Astrocyte of the spinal cord (primary cell): ENCODE measurements around the gene FSTL5.

Experiments
- DNase-seq: peaks from one replicate; pipeline ENCODE4 v3.0.0; 2011; ENCODE audit warnings: low read depth, low spot score
- H3K4me3 ChIP-seq: 2 replicates; pipeline ENCODE4 v1.5.1; 2011; ENCODE audit warnings: low read depth, mild to moderate bottlenecking, low read length, moderate library complexity
- CTCF ChIP-seq: IDR thresholded peaks from 2 replicates; pipeline ENCODE4 v1.5.1; 2012; ENCODE audit warnings: low read depth, mild to moderate bottlenecking, low read length, inconsistent platforms
- in situ Hi-C: cut with HindIII; loops from 2 replicates; pipeline ENCODE4 v1.10.0; 2017; ENCODE audit warnings: low sequenced_read_pairs

FSTL5 gene

GRCh38 chr4:161345741-161346140 lies 818.1 kb downstream of the FSTL5 start:
- no peak for DNase-seq
- H3K4me3 ChIP-seq, result no peak overlapping the region
- no peak for TF ChIP-seq CTCF
- in situ Hi-C loops, result no loop called here

DNA sequence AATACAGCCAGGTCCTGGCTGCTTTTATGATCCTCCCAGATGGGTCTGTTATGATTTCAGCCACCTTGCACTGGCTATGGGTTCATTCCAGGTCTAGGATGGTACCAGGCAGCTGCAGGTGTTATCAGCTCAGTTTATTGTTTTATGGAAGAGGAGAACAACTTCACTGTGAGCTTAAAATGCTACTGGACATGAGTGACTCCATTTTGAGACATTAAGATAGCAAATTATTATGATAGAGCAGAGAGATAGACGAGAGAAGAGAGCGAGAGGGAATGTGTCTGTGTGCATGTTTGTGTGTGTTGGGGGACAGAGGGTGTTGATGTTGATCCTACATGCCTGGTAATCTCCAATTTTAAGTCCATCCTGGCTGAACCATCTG lies 820.2 kb downstream of the FSTL5 start:
- in situ Hi-C loops, result no loop called here
- H3K4me3 ChIP-seq, result no peak overlapping the region
- TF ChIP-seq CTCF, result no peak
- no peak for DNase-seq

DNA sequence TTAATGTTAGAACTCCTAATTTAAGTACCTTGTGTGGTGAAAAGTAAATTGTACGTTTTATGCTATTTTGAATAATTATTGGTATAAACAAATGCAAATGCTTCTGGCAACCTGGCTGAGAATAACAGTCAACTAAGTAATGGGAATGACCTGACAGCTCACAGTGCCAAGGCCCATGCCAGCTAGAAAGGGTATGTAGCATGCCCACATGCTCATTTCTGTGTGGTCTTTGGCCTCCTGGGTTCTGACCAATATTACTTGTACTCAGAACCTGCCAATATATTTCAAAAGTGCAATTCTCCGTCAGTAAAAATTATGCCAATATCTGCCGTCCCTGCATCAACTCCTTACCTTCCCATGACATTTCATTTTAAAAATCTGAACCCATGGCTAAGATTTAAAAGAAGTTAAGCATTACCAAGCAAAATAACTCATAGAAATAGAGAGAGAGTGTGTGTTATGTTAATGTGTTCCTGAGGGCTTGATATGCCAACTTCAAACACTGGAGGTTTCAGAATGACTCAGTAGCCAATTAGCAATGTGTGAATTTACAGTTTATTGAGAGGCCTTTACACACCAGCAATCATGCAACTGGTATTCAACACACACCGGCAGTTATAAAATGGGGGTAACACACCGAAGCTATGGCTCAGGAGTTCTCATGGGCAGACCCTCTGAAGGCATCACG lies 820.8 kb downstream of the FSTL5 start:
- no peak for TF ChIP-seq CTCF
- DNase-seq, result no peak
- in situ Hi-C loops, result no loop called here
- H3K4me3 ChIP-seq, result no peak overlapping the region

- no peak for TF ChIP-seq CTCF
- in situ Hi-C loops, result no loop called here
- H3K4me3 ChIP-seq, result no peak overlapping the region
- no peak for DNase-seq
These were observed 827.2 kb downstream of the FSTL5 start for GRCh38 chr4:161336621-161337020.

DNA sequence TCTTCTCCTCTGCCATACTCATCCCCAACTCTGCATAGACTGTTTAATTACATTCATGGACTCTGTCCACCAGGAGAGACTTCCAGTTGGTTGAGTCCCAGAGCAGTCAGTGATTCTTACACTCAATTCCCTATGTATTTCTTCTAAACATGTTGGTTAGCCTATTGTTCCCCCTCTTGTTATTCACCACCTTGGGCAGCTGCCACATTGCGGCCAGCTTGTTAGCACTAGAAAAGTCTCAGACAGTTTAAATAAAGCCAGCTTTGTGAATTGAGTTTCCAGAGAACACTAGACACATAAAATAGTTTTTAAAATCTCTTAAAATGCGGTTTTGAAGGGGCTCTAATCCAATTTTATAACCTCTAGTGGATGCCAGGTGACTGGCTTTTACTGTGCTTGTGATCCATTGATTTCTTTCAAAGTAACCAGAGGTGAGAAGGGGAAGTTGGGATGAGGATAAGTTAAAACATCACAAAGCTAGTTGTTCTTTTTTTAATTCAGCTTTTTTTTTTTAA lies 827.7 kb downstream of the FSTL5 start:
- DNase-seq, result peak; percentile 32
- no peak overlapping the region for H3K4me3 ChIP-seq
- no peak for TF ChIP-seq CTCF
- in situ Hi-C loops, result no loop called here
